Endothelial cell of hepatic sinusoid (primary cell): ENCODE data around the gene RAD51B.
"Not testable (repeated sequence)": the region's sequence is repeated elsewhere in the genome, so short reads cannot be mapped to it uniquely, and the experiment has no call there.

Experiments
- in situ Hi-C: cut with HindIII; loops from 2 replicates; pipeline ENCODE4 v1.10.0; 2017; ENCODE audit warnings: low sequenced_read_pairs

Gene RAD51B

DNA sequence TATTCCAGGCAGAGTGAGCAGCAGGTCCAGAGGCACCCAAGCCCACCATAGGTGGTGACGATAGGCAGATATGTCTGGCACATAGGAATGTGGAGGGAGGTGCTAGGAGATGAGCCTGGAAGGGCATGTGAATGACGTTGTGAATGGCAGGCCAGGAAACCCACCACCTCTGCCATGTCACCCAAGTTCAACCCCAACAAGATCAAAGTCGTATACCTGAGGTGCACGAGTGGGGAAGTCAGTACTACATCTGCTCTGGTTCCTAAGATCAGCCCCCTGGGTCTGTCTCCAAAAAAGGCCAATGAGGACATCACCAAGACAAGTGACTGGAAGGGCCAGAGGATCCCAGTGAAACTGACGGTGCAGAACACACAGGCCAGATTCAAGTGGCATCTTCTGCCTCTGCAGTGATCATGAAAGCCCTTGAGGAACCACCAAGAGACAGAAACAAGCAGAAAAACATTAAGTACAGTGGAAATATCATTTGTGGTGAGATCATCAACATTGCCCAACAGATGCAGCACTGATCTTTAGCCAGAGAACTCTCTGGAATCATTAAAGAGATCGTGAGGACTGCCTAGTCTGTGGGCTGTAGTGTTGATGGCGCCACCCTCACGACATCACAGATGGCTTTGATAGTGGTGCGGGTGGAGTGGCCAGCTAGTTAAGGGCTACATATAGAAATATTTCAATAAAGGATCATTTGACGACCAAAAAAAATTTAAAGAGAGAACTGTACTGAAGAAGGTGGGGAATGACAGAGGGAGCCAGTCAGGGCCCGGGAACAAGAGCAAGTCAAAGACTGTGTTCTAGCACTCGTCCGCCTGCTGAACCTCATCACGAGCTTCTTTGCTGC lies 873.6 kb downstream of the RAD51B start:
- in situ Hi-C loops, result no loop called here

DNA sequence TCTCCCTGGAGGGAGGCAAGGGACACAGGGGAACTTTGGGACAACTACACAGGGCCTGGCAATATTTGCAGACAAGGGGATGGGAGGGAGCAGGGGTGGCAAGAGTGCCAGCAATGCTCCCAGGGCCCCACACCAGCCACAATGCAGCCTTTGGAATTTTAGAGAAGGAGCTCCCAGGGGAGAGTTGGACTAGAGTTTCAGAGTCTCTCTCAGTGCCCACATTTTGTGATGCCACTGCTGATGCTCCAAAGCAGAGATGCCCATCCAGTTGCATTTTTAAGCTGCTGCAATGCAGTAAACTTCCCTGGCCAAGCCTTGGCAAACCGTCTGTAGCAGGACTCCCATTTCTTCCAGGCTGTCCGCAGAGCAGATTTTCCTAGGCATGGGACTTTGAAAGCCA lies 874.3 kb downstream of the RAD51B start:
- in situ Hi-C loops, result no loop called here

GRCh38 chr14:68694516-68695235 lies 875.1 kb downstream of the RAD51B start:
- in situ Hi-C loops, result no loop called here

GRCh38 chr14:68695326-68695768 lies 875.8 kb downstream of the RAD51B start:
- in situ Hi-C loops, result no loop called here

GRCh38 chr14:68695856-68696255 lies 876.3 kb downstream of the RAD51B start:
- in situ Hi-C loops, result no loop called here

- in situ Hi-C loops, result no loop called here
Observed at GRCh38 chr14:68696266-68696665, 876.7 kb downstream of the RAD51B start.

DNA sequence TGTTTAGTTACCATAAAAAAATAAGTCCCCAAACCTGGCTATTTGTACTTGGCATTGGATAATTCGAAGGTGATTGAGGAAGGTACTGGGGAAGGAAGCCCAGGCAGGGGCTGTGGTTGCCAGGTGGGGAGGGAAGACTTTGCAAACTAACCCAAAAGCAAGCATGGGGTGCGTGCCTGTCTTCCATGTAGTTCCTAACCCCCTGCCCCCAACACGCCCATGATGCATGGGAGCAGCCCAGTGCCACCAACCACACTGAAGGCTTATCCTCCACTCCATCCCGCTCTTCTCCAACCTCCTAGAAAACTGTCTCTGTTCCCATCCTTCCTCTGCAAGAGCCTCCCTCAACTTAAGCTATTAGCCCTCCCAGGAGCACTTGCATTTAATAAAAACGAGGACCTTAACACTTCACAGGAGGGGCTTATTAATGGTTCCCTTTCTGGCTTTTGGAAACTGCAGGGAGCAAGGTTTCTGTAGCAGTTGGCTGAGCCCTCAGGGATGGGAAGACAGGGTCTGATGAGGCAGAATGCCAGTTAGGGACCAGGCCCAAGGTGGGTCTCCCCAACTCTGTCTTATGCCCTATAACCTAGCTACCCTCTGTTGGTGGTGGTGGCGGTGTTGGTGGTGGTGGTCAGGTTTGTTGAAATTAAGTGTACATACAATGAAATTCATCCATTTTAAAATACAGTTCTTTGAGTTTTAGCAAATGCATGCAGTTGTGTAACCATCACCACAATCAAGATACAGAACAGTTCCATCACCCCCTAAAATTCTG lies 877.3 kb downstream of the RAD51B start:
- in situ Hi-C loops, result no loop called here

- in situ Hi-C loops, result not testable (repeated sequence)
Observed at GRCh38 chr14:68698773-68699172, 879.2 kb downstream of the RAD51B start.

DNA sequence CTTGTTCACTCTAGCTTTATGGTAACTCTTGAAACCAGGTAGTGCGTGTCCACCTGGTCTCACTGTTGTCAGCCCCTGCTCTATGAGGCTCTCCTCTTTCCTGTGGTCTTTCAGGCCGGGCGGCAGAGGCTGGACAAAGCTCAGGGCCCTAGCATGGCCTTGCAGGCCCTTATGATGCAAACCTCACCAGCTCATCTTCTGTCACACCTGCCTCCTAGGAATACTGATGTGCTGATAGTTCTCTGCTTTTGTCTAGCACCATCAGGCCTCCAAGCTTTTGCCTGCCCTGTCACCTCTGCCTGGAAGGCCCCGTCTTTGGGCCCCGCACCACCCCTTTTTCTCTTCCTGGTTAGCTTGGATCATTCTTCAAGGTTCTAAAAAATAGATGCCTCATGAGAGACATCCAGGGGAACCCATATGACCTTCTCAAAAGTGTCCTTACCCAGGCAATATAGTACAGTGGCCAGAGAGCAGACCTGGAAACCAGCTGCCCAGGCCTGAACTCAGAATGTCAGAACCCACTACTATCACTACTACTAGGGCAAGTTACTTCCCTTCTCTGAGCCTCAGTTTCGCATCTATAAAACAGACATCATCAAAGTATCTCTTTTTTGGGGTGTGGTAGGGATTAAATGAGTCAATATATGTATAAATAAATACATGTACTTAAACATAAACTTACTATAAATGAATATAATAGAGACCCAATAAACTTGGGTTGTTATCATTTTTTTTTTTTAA lies 881.6 kb downstream of the RAD51B start:
- in situ Hi-C loops, result no loop called here

- in situ Hi-C loops, result no loop called here
Observed at GRCh38 chr14:68702135-68702534, 882.6 kb downstream of the RAD51B start.

DNA sequence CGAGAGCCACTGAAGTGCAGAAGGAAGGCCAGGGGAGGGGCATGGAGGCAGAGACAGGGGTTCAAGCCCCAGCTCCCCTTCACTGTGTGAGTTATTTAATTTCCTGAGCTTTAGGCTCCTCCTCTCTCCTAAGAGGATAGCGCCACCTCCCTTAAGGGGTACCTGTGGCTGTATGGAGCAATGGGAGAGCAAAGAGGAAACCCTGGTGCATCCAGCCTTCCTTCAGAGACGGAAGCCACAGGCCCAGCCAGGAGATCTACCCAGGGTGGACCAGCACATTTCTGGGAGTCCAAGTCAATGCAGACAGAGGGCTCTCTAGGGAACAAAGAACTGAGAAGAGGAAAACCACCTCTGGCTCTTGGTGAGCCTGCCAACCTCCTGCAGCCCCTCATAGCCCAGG lies 883.0 kb downstream of the RAD51B start:
- in situ Hi-C loops, result no loop called here

DNA sequence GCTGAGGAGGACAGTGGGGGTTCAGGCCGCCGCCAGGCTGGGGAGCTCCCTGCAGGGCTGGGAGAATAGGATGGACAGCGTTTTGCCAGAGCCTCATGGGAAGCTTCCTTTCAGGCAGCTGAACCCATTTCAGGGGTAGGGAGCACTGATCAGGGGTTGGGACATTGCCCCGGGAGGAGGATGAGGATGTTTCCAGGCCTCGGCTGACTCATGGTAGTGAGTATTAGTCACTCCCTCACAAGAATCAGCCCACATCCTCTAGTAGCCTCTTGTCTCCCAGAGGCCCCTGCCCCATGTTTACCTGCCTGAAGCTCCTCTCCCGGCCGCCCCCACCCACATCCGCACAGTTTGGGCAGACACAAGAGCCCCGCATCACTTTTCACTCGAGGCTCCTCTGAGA lies 883.5 kb downstream of the RAD51B start:
- in situ Hi-C loops, result no loop called here

- in situ Hi-C loops, result no loop called here
Observed at GRCh38 chr14:68704736-68705720, 885.4 kb downstream of the RAD51B start.

DNA sequence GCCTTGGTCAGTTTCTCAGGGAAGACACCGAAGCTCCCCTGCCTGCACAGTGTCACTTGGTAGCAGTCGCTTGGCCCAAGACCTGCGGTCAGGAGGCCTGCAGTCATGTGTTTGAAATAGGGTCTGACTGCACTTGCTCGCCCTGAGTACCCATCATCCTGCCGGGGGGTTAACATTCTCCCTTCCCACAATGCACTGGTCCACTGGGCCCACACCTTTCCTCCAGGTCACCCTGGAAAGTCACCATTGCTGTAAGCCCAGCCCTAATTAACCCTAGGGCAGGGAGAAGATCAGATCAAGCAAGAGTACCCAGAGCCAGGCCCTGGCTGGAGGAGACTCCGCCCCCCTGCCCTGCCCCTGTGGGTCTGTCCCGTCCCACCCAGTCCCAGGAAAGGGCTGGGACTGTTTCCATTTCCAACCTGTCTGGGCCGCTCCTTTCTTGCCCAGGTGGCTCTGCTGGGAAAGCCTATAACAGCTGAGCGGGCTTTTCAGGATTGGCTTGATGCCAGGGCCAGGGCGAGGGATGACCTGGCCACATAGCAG lies 886.2 kb downstream of the RAD51B start:
- in situ Hi-C loops, result no loop called here

DNA sequence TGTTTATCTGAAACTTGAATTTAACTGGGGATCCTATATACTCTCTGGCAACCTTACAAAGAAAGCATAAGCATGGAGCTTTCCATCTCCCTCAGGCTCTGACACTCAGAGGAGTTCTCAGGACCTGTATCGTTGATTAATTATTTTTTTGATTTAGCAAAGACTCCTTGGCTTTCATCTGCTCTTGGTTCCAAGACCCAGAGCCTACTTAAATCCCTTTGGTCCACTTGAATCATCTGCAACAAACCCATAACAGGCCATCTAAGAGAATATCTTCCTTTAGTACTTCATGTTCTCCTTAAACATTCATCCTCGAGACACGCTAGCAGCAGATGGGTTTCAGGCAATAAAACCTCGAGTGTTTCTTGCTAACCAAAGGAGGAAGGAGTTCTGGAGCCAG lies 887.9 kb downstream of the RAD51B start:
- in situ Hi-C loops, result no loop called here

DNA sequence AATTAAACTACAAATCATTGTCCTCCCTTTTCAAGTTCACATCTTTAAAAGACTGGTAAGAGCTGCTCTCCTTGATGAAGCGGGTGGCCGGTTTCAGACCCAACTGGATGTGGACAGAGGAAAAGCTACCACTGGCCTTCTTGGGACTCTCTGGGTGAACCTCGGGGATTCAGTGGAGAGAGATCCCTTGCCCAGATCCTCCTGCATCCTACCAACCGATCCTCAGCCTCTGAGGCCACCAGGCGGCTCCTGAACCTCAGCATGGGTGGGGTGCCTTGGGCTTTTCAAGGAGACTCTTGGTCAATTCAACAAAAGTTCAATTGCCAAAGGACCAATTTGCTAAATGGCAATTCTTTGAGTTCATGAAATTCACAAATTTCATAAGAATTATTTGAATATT lies 888.8 kb downstream of the RAD51B start:
- in situ Hi-C loops, result no loop called here

DNA sequence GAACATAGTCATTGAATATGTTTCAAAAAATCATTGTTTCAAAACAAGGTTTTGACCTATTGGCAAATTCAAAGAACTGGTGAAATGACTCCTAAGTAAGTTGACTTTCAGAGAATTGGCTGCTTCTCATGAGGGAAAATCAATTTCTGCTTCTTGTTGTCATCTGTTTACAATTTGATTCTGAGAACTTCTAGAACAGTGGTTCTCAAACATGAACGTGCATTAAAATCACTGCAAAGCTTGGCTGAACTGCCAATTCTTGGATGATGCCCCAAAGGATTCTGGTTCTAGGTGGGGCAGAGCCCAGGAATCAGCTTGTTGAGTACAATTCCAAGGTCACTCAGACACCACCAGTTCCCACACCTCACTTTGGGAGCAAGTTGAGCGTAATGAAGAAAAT lies 889.4 kb downstream of the RAD51B start:
- in situ Hi-C loops, result no loop called here

DNA sequence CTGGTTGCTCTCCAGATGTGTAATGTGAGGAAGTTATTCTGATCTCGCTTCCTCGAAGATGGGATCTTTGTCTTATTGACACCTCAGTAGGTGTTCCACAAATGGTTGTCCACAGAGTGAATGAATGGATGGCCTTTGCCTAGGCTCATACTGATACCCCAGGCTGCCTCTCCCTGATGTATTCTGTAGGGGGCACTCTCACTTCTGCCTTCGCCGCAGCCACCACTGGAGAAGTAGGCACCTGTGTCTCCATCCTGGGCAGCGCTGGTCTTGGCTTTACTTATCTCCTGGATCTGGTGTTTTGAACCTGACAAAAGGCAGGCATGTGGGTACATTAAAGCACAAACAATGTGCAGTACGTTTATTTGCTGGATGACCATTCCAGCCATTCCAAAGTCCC lies 891.2 kb downstream of the RAD51B start:
- in situ Hi-C loops, result no loop called here

DNA sequence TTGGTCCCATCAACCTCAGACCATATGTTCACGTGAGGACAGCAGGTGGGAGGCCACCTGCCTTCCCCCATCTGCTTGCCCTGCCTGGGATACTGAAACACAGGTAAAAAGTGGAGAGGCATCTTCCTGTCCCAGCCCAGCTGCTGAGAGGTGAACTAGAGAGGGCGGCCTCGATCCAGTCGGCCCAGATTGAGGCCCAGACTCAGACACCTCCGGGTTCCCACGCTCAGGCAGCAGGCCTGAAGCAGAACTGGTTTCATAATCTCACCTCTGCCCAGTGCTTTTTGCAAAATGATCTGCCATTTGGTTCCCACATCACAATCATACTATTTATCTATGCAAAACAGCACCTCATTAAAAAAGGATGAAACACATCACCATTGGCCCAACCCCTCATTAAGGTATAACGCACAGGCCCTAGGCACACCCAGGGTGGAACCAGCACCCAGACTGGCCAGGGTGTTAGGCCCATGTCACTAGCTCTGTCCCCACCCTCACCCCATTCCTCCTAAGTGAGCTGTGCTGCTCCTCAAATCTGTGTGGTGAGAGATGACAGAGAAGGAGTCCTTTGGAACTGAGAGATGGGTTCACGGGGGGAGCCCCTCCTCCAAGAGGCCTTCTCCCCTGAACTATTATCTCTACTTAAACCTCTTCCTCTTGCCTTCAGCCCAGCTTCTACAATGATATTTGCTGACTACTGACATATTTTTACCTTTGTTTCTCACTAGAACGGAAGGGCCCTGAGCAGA lies 892.2 kb downstream of the RAD51B start:
- in situ Hi-C loops, result no loop called here
